Measurements from ENCODE around the gene RNF26. TPM values are rescaled to one million over a fixed set of nuclear protein-coding genes. Genes with fewer than 3 reads are reported as not detected.

Gene RNF26
- total RNA-seq, 1 experiment from 2014 or later: 69.0 TPM

- in situ Hi-C loops (cut with HindIII; ENCODE audit: low pct_unique_long_range_greater_than_20kb, low sequenced_read_pairs): no loop called here
Measured at GRCh38 chr11:119373921-119374631, 39.7 kb downstream of the RNF26 start.

More at GRCh38 chr11:119373921-119374631, 39.7 kb downstream of the RNF26 start:
- Histone ChIP-seq H3K36me3 (ENCODE audit: control insufficient read depth, insufficient read depth, low read length) (no peaks in the 10 kb centered on the region), H3K4me3 (ENCODE audit: low read depth in 2 of 2, low read length in 2 of 2) (no peak overlapping the region), H3K4me1 (ENCODE audit: control insufficient read depth, insufficient read depth, low read length) (peaks cover 13% of the 10 kb centered on the region), H3K27me3 (ENCODE audit: control insufficient read depth, insufficient read depth, low read length) (no peaks in the 10 kb centered on the region), H3K9me3 (ENCODE audit: control insufficient read depth, insufficient read depth, low read depth, low read length) (no peaks in the 10 kb centered on the region), H3K27ac (ENCODE audit: low read length) (no peak overlapping the region)
- TF ChIP-seq POLR2AphosphoS5 (IDR thresholded peaks at IDR 0.05; ENCODE audit: low read depth, low read length) (no peak), REST (IDR thresholded peaks at IDR 0.05; ENCODE audit: insufficient read depth in 1 of 2, low read depth in 2 of 2, low read length in 1 of 2) (no peak), SIN3A (IDR thresholded peaks at IDR 0.05; ENCODE audit: borderline replicate concordance, insufficient read depth, low read depth, low read length) (no peak), CTCF (IDR thresholded peaks at IDR 0.05) (peak; percentile 98)
- POLR2A ChIA-PET: interaction anchor here (0.5 kb wide), 1 partner anchor 465 kb away, joined by 3 read pairs; no protein-coding TSS in a partner anchor
- ATAC-seq: peak; percentile 83
- no TSS peak for BruUV-seq (replicated peaks)
- peak; percentile 55 for DNase-seq (ENCODE audit: low read depth, low spot score)
- CTCF ChIA-PET: interaction anchor here (0.6 to 2.3 kb wide), 10 partner anchors 14 to 100 kb away, joined by 3 to 22 read pairs (median 4); partner anchors contain the start of gene RNF26
- intact Hi-C loops (cut with micrococcal nuclease; ENCODE audit: unreplicated experiment): loop anchor here (5.0 kb wide), 1 partner anchor 37 kb away; no protein-coding TSS in a partner anchor

All from Panc1 (cell line).